ENCODE measurements around the gene KRTAP10-2.

DNA sequence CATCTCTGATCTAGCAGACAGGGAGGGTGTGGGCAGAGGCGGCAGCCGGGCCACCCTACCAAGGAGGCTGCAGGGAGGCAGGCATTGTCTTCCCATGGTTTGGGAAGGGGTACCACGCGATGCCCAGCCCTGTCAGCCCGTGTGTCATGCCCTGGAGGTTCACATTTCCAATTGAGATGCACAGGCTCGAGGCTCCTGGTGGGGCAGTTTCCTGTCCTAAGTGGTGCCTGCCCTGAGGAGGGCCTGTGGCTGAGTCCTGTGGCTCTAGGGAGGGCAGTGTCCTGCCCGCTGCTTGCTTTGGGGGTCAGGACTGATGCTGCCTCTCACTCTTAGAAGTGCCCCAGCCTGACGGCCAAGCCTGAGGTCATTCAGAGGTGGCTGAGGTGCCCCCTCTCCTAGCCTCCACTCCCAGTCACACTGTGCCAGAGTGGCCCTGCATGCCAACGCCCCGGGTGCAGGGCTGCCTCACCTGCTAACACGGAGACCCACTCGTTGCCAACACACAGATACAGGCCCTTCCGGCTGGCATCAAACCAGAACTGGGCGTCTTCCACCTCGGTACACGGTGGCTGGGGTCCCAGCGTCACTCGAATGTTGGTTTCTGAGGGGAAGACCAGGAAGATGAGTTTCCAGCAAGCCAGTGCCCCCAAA lies 23.2 kb downstream of the KRTAP10-2 start:
- TF ChIP-seq POLR2AphosphoS5 (IDR thresholded peaks at IDR 0.05; ENCODE audit: low read depth, low read length) = no peak
- no peak for TF ChIP-seq TAF1 (IDR thresholded peaks at IDR 0.05; ENCODE audit: borderline replicate concordance, insufficient read depth, low read length)
- TF ChIP-seq SIN3A (IDR thresholded peaks at IDR 0.05; ENCODE audit: borderline replicate concordance, insufficient read depth, low read length) = no peak
- TF ChIP-seq, protein P1, sequence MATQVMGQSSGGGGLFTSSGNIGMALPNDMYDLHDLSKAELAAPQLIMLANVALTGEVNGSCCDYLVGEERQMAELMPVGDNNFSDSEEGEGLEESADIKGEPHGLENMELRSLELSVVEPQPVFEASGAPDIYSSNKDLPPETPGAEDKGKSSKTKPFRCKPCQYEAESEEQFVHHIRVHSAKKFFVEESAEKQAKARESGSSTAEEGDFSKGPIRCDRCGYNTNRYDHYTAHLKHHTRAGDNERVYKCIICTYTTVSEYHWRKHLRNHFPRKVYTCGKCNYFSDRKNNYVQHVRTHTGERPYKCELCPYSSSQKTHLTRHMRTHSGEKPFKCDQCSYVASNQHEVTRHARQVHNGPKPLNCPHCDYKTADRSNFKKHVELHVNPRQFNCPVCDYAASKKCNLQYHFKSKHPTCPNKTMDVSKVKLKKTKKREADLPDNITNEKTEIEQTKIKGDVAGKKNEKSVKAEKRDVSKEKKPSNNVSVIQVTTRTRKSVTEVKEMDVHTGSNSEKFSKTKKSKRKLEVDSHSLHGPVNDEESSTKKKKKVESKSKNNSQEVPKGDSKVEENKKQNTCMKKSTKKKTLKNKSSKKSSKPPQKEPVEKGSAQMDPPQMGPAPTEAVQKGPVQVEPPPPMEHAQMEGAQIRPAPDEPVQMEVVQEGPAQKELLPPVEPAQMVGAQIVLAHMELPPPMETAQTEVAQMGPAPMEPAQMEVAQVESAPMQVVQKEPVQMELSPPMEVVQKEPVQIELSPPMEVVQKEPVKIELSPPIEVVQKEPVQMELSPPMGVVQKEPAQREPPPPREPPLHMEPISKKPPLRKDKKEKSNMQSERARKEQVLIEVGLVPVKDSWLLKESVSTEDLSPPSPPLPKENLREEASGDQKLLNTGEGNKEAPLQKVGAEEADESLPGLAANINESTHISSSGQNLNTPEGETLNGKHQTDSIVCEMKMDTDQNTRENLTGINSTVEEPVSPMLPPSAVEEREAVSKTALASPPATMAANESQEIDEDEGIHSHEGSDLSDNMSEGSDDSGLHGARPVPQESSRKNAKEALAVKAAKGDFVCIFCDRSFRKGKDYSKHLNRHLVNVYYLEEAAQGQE (IDR thresholded peaks at IDR 0.05; ENCODE audit: insufficient read depth in 1 of 2, low read depth in 2 of 2, low read length in 2 of 2) = no peak
- TF ChIP-seq FOXP2 (optimal IDR thresholded peaks at IDR 0.05; ENCODE audit: borderline replicate concordance, extremely low read depth, extremely low read length, insufficient read depth) = no peak

Data from PFSK-1 (cell line).